PC-9 (cell line): ENCODE measurements around the gene KCNC1. TPM values are rescaled to one million over a fixed set of nuclear protein-coding genes. Genes with fewer than 3 reads are reported as not detected.

Experiments used
- BruUV-seq: library from RNA; stranded (reverse); fragments of 400-500 nt; replicated peaks from 2 replicates; lab custom pipeline; 2021; lab: Mats Ljungman, UMichigan
- CTCF ChIA-PET: fragments of 300-600 bp; sonication (Branson Sonifier 250); formaldehyde crosslinking; loops from one replicate; lab custom pipeline; 2022; ENCODE audit warnings: antibody characterized with exemption; lab: Charles Lee
- POLR2A ChIA-PET: fragments of 300-600 bp; sonication (Branson Sonifier 250); formaldehyde crosslinking; loops from one replicate; lab custom pipeline; 2022; ENCODE audit warnings: antibody characterized with exemption; ENCODE audit not compliant: unreplicated experiment; lab: Charles Lee
- DNase-seq, 2 experiments: peaks; one replicate each; pipeline versions ENCODE4 v3.0.0 to v3.0.0-alpha.2; 2015 to 2022; ENCODE audit warnings: mixed read lengths in 1 of 2
- H2AFZ ChIP-seq: fragments of 200-600 bp; sonication (generic); 2 replicates; pipeline ENCODE4 v1.8.1; 2017; ENCODE audit warnings: antibody characterized with exemption
- H3F3A ChIP-seq: fragments of 200-600 bp; sonication (generic); 2 replicates; pipeline ENCODE4 v1.8.1; 2017; ENCODE audit warnings: antibody characterized with exemption, mild to moderate bottlenecking, low read depth; ENCODE audit not compliant: insufficient read depth
- H3K27ac ChIP-seq: fragments of 200-600 bp; sonication (generic); 2 replicates; pipeline ENCODE4 v1.6.1; 2016; ENCODE audit warnings: mixed run types
- H3K27me3 ChIP-seq: fragments of 200-600 bp; sonication (generic); 2 replicates; pipeline ENCODE4 v1.6.1; 2016; ENCODE audit warnings: low read depth, mixed run types; ENCODE audit not compliant: insufficient read depth
- H3K36me3 ChIP-seq: fragments of 200-600 bp; sonication (generic); 2 replicates; pipeline ENCODE4 v1.6.1; 2016; ENCODE audit warnings: low read depth, mixed run types
- H3K4me1 ChIP-seq: fragments of 200-600 bp; sonication (generic); replicated peaks from 2 replicates; pipeline ENCODE4 v1.6.1; 2016; ENCODE audit warnings: mixed run types; ENCODE audit not compliant: insufficient read depth
- H3K4me2 ChIP-seq: fragments of 200-600 bp; sonication (generic); 2 replicates; pipeline ENCODE4 v1.6.1; 2017; ENCODE audit warnings: mixed run types
- H3K4me3 ChIP-seq: fragments of 200-600 bp; sonication (generic); 2 replicates; pipeline ENCODE4 v1.6.1; 2016; ENCODE audit warnings: mixed run types
- H3K79me2 ChIP-seq: fragments of 200-600 bp; sonication (generic); 2 replicates; pipeline ENCODE4 v1.6.1; 2017; ENCODE audit warnings: low read depth, mixed run types
- H3K9me2 ChIP-seq: fragments of 200-600 bp; sonication (generic); 2 replicates; pipeline ENCODE4 v1.8.1; 2017; ENCODE audit warnings: mild to moderate bottlenecking; ENCODE audit not compliant: insufficient read depth
- H3K9me3 ChIP-seq: fragments of 200-600 bp; sonication (generic); 2 replicates; pipeline ENCODE4 v1.8.1; 2016; ENCODE audit warnings: low read depth; ENCODE audit not compliant: insufficient read depth
- H4K20me1 ChIP-seq: fragments of 200-600 bp; sonication (generic); 2 replicates; pipeline ENCODE4 v1.8.1; 2017; ENCODE audit not compliant: insufficient read depth
- CTCF ChIP-seq: fragments of 200-600 bp; sonication (generic); conservative IDR thresholded peaks from 2 replicates; pipeline ENCODE4 v1.6.1; 2017; ENCODE audit warnings: mixed run types, antibody characterized with exemption, mild to moderate bottlenecking, moderate library complexity
- EZH2 ChIP-seq: fragments of 200-600 bp; sonication (generic); IDR thresholded peaks from 2 replicates; pipeline ENCODE4 v1.8.0; 2017; ENCODE audit warnings: antibody characterized with exemption, low read depth
- intact Hi-C: fragments of 100-400 bp; cut with micrococcal nuclease; formaldehyde crosslinking; loops from one replicate; pipeline ENCODE4 v1.10.0; 2022; ENCODE audit not compliant: unreplicated experiment
- total RNA-seq: library from RNA; stranded (reverse); gene quantifications from 2 replicates; pipeline ENCODE4 v1.2.3, GENCODE V29; 2021

KCNC1 gene
- total RNA-seq, 1 experiment from 2014 or later = not detected

- TF ChIP-seq CTCF (no peak), EZH2 (no peak)
- no peak overlapping the region for H3K4me3 ChIP-seq
- no peak for DNase-seq
- no peak overlapping the region for H3K27ac ChIP-seq
- H3K4me1 ChIP-seq = no peaks in the 10 kb centered on the region
- no peaks in the 10 kb centered on the region for H3K9me2 ChIP-seq
- H3K79me2 ChIP-seq = no peaks in the 10 kb centered on the region
- no peak overlapping the region for H2AFZ ChIP-seq
- no peak overlapping the region for H3K4me2 ChIP-seq
- ChIA-PET POLR2A (no interaction called here), CTCF (no interaction called here)
- intact Hi-C loops = no loop called here
- BruUV-seq = no TSS peak
- H3F3A ChIP-seq = no peaks in the 10 kb centered on the region
- H4K20me1 ChIP-seq = no peaks in the 10 kb centered on the region
- no peaks in the 10 kb centered on the region for H3K9me3 ChIP-seq
- H3K36me3 ChIP-seq = no peaks in the 10 kb centered on the region
- H3K27me3 ChIP-seq = no peaks in the 10 kb centered on the region
Measured at GRCh38 chr11:17798253-17798652, 63.7 kb downstream of the KCNC1 start.

GRCh38 chr11:17798716-17799115 is 64.1 kb downstream of the KCNC1 start:
- Histone ChIP-seq H3K79me2 (no peaks in the 10 kb centered on the region), H3K27me3 (no peaks in the 10 kb centered on the region), H3K4me2 (no peak overlapping the region), H2AFZ (no peak overlapping the region), H3K4me3 (no peak overlapping the region), H3K36me3 (no peaks in the 10 kb centered on the region), H3K4me1 (no peaks in the 10 kb centered on the region), H3K9me2 (no peaks in the 10 kb centered on the region), H3K9me3 (no peaks in the 10 kb centered on the region), H4K20me1 (no peaks in the 10 kb centered on the region), H3K27ac (no peak overlapping the region), H3F3A (no peaks in the 10 kb centered on the region)
- intact Hi-C loops = no loop called here
- ChIA-PET POLR2A (no interaction called here), CTCF (no interaction called here)
- no peak for DNase-seq
- no peak for TF ChIP-seq EZH2
- TF ChIP-seq CTCF = no peak
- BruUV-seq = no TSS peak

GRCh38 chr11:17799147-17799546 is 64.6 kb downstream of the KCNC1 start:
- H3K9me2 ChIP-seq = no peaks in the 10 kb centered on the region
- DNase-seq = no peak
- no peaks in the 10 kb centered on the region for H3F3A ChIP-seq
- CTCF ChIA-PET = no interaction called here
- H3K4me3 ChIP-seq = no peak overlapping the region
- H2AFZ ChIP-seq = no peak overlapping the region
- TF ChIP-seq EZH2 = no peak
- TF ChIP-seq CTCF = no peak
- H3K79me2 ChIP-seq = no peaks in the 10 kb centered on the region
- POLR2A ChIA-PET = no interaction called here
- no peak overlapping the region for H3K4me2 ChIP-seq
- no TSS peak for BruUV-seq
- no peaks in the 10 kb centered on the region for H4K20me1 ChIP-seq
- H3K4me1 ChIP-seq = no peaks in the 10 kb centered on the region
- H3K9me3 ChIP-seq = no peaks in the 10 kb centered on the region
- no peaks in the 10 kb centered on the region for H3K27me3 ChIP-seq
- intact Hi-C loops = no loop called here
- H3K36me3 ChIP-seq = no peaks in the 10 kb centered on the region
- H3K27ac ChIP-seq = no peak overlapping the region
